A549 (cell line): ENCODE data around the gene ARHGAP12. TPM values are rescaled to one million over a fixed set of nuclear protein-coding genes. Genes with fewer than 3 reads are reported as not detected.

Source experiments
- ATAC-seq, 2 experiments: fragments of 200-7000 bp in 1 of 2; fragments of >200 bp in 1 of 2; cut with Nextera tagmentation in 1 of 2; cut with Tn5 transposase in 1 of 2; 3 replicates each; pipeline versions ENCODE4 v1.8.0 to v1.9.1; 2018 to 2020; ENCODE audit warnings: mild to moderate bottlenecking in 1 of 2, moderate library complexity in 1 of 2
- CTCF ChIA-PET: fragments of 300-600 bp; sonication (Branson Sonifier 250); formaldehyde crosslinking; extraction: SDS; loops from one replicate; lab custom pipeline; 2021; ENCODE audit warnings: antibody characterized with exemption, inconsistent platforms; lab: Yijun Ruan, JAX
- POLR2A ChIA-PET: fragments of 350-600 bp; formaldehyde crosslinking; extraction: SDS; loops from one replicate; lab custom pipeline; 2021; ENCODE audit warnings: antibody characterized with exemption, inconsistent platforms; lab: Yijun Ruan, JAX
- DNase-seq, 2 experiments: peaks; one replicate each; pipeline versions ENCODE4 v3.0.0 to v3.0.0-alpha.2; 2011 to 2016; ENCODE audit warnings: low read depth in 1 of 2, low spot score in 1 of 2
- FAIRE-seq: peaks from 2 replicates; lab custom pipeline; 2011; peaks lifted over from hg19 to GRCh38; lab: Jason Lieb, UNC
- H3K27ac ChIP-seq, 2 experiments: fragments of >200 bp; sonication (Bioruptor Twin); formaldehyde crosslinking; 3 replicates each; pipeline ENCODE4 v1.5.1; 2016 to 2017
- H3K4me1 ChIP-seq: fragments of >200 bp; sonication (Bioruptor Twin); formaldehyde crosslinking; 3 replicates; pipeline ENCODE4 v1.6.1; 2016
- H3K4me2 ChIP-seq: fragments of >200 bp; sonication (Bioruptor Twin); formaldehyde crosslinking; 3 replicates; pipeline ENCODE4 v1.6.1; 2016
- H3K4me3 ChIP-seq: fragments of >200 bp; sonication (Bioruptor Twin); formaldehyde crosslinking; 3 replicates; pipeline ENCODE4 v1.5.1; 2016
- H3K9me3 ChIP-seq: fragments of >200 bp; sonication (Bioruptor Twin); formaldehyde crosslinking; 3 replicates; pipeline ENCODE4 v1.6.1; 2016
- CBX8 ChIP-seq: fragments of 200-600 bp; sonication (generic); IDR thresholded peaks from 2 replicates; pipeline ENCODE4 v1.6.1; 2016
- CHD2 ChIP-seq: fragments of 150-350 bp; IDR thresholded peaks from 2 replicates; pipeline ENCODE4 v1.6.1; 2014; ENCODE audit warnings: low read length; ENCODE audit not compliant: partially characterized antibody
- CTCF ChIP-seq: fragments of >200 bp; sonication (Bioruptor Twin); formaldehyde crosslinking; IDR thresholded peaks from 3 replicates; pipeline ENCODE4 v1.5.1; 2016
- ESRRA ChIP-seq: fragments of 150-350 bp; IDR thresholded peaks from 2 replicates; pipeline ENCODE4 v1.6.1; 2014; ENCODE audit warnings: mild to moderate bottlenecking, low read length, borderline replicate concordance
- FOSB ChIP-seq: fragments of 250-450 bp; sonication (Bioruptor Pico); IDR thresholded peaks from 2 replicates; pipeline ENCODE4 v1.5.0; 2020; ENCODE audit warnings: mild to moderate bottlenecking, moderate library complexity
- FOSL2 ChIP-seq, 2 experiments: fragments of 450-650 bp in 1 of 2; fragments of >200 bp in 1 of 2; sonication (Bioruptor Twin) in 1 of 2; formaldehyde crosslinking; IDR thresholded peaks; 2 replicates each; pipeline versions ENCODE4 v1.5.0 to v1.6.1; 2016 to 2020; ENCODE audit warnings: mild to moderate bottlenecking in 1 of 2, moderate library complexity in 1 of 2
- FOXS1 ChIP-seq: fragments of 250-450 bp; sonication (Bioruptor Pico); IDR thresholded peaks from 2 replicates; pipeline ENCODE4 v1.5.0; 2020; ENCODE audit warnings: mild to moderate bottlenecking, moderate library complexity
- HES2 ChIP-seq: fragments of >200 bp; sonication (Bioruptor Twin); formaldehyde crosslinking; IDR thresholded peaks from 2 replicates; pipeline ENCODE4 v1.6.1; 2016
- HMGXB4 ChIP-seq: fragments of 250-450 bp; sonication (Bioruptor Pico); IDR thresholded peaks from 2 replicates; pipeline ENCODE4 v1.5.0; 2021; ENCODE audit warnings: mild to moderate bottlenecking, moderate library complexity, borderline replicate concordance
- HOXA7 ChIP-seq: fragments of 250-450 bp; sonication (Bioruptor Pico); IDR thresholded peaks from 2 replicates; pipeline ENCODE4 v1.5.0; 2020; ENCODE audit warnings: mild to moderate bottlenecking, moderate library complexity
- HOXB5 ChIP-seq: fragments of 250-450 bp; sonication (Bioruptor Pico); IDR thresholded peaks from 2 replicates; pipeline ENCODE4 v1.5.0; 2020; ENCODE audit warnings: mild to moderate bottlenecking, moderate library complexity
- MYC ChIP-seq: IDR thresholded peaks from 2 replicates; pipeline ENCODE4 v1.6.1; 2012; ENCODE audit warnings: mild to moderate bottlenecking, inconsistent platforms, low read length, improper control_type of control experiment, borderline replicate concordance
- POLR2A ChIP-seq: IDR thresholded peaks from 2 replicates; pipeline ENCODE4 v1.6.1; 2012; ENCODE audit warnings: mild to moderate bottlenecking, low read length
- RAD21 ChIP-seq, 2 experiments: fragments of >200 bp in 1 of 2; sonication (Bioruptor Twin) in 1 of 2; formaldehyde crosslinking in 1 of 2; IDR thresholded peaks in 1 of 2; conservative IDR thresholded peaks in 1 of 2; 2 replicates in 1 of 2; 3 replicates in 1 of 2; pipeline ENCODE4 v1.6.1; 2012 to 2018; ENCODE audit warnings: inconsistent platforms in 1 of 2
- RARB ChIP-seq: fragments of 250-450 bp; sonication (Bioruptor Pico); IDR thresholded peaks from 2 replicates; pipeline ENCODE4 v1.8.0; 2021; ENCODE audit warnings: mild to moderate bottlenecking, moderate library complexity
- RCOR1 ChIP-seq: fragments of 150-350 bp; IDR thresholded peaks from 2 replicates; pipeline ENCODE4 v1.6.1; 2014; ENCODE audit warnings: antibody characterized with exemption, low read length, low read depth
- ZSCAN20 ChIP-seq: fragments of 250-450 bp; sonication (Bioruptor Pico); IDR thresholded peaks from 2 replicates; pipeline ENCODE4 v1.8.0; 2022; ENCODE audit warnings: mild to moderate bottlenecking, moderate library complexity
- WGBS: methylation state at CpG from one replicate; pipeline ENCODE4 v1.1.6; 2017; ENCODE audit errors: missing lambda C conversion rate; 5-methylcytosine and 5-hydroxymethylcytosine counted together
- polyA plus RNA-seq, 4 experiments: library from polyadenylated mRNA; depleted of rRNA in 3 of 4; stranded (reverse); fragments of >200 nt; fragmentation: RNase III in 1 of 4; extraction: RNeasy Plus Mini Kit Qiagen cat#74134 plus additional on column Dnase treatment in 1 of 4; gene quantifications; 2 replicates in 3 of 4; 3 replicates in 1 of 4; pipeline ENCODE4 v1.2.3, GENCODE V29; 2011 to 2017

The ARHGAP12 gene
- polyA plus RNA-seq, 2 of the 4 experiments (the other 2 are of a cell fraction) = 22.1 to 49.3 TPM

- POLR2A ChIA-PET = no interaction called here
- Histone ChIP-seq H3K27ac (no peak overlapping the region), H3K4me2 (no peak overlapping the region)
- DNase-seq (no peak), ATAC-seq (no peak)
- TF ChIP-seq POLR2A (no peak), CTCF (no peak), ESRRA (no peak), HMGXB4 (CRISPR knock-in tag) (no peak), RAD21 (conservative IDR thresholded peaks at IDR 0.05 in 1 of 2, IDR thresholded peaks at IDR 0.05 in 1 of 2) (no peak), HOXA7 (CRISPR knock-in tag) (no peak), RARB (CRISPR knock-in tag) (no peak), HES2 (no peak), CHD2 (no peak), FOXS1 (CRISPR knock-in tag) (no peak), CBX8 (no peak), HOXB5 (CRISPR knock-in tag) (no peak)
- TF ChIP-seq, all 56 proteins: peak for 0
- Histone ChIP-seq H3K9me3 (no peaks in the 10 kb centered on the region), H3K4me3 (no peak overlapping the region), H3K4me1 (peaks cover 11% of the 10 kb centered on the region; the same call in 2 of the 3 replicates)
- CTCF ChIA-PET = interaction anchor here (1.2 kb wide), 1 partner anchor 172 kb away, joined by 4 read pairs; no protein-coding TSS in a partner anchor
- 86% methylated on average over 1 of the region's 1 CpG for WGBS
- FAIRE-seq = peak; percentile 56
Observed at GRCh38 chr10:31832261-31832660, 96.4 kb downstream of the ARHGAP12 start.

DNA sequence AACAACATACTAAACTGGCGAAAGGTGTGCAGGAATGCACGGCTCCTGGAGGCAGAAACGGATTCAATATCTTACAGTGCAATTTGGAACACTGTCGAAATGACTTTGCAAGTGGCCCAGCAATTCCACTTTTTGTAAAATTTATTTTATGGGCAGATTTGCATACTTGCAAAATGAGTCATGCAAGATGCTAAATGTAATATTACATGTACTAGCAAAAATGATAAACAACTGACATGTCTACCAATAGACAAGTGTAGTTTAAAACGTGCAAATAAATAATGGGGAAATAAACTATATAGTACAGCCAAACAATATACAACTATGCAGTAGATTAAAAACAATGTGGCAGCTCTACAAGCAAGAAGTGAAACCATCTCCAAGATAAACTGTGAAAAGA is 97.7 kb downstream of the ARHGAP12 start:
- TF ChIP-seq RCOR1 (no peak), FOSL2 (IDR thresholded peaks at IDR 0.05) (no peak), FOSL2 (CRISPR knock-in tag; IDR thresholded peaks at IDR 0.05) (peak; percentile 45; the same call in 1 of the 2 replicates)
- Histone ChIP-seq H3K9me3 (no peaks in the 10 kb centered on the region), H3K4me3 (no peak overlapping the region), H3K27ac (no peak overlapping the region), H3K4me2 (no peak overlapping the region), H3K4me1 (peaks cover 11% of the 10 kb centered on the region; the same call in 2 of the 3 replicates)
- POLR2A ChIA-PET = no interaction called here
- FAIRE-seq (no peak), DNase-seq (no peak), ATAC-seq (no peak)
- CTCF ChIA-PET = no interaction called here
- WGBS = 75% methylated on average over 5 of the region's 5 CpGs

DNA sequence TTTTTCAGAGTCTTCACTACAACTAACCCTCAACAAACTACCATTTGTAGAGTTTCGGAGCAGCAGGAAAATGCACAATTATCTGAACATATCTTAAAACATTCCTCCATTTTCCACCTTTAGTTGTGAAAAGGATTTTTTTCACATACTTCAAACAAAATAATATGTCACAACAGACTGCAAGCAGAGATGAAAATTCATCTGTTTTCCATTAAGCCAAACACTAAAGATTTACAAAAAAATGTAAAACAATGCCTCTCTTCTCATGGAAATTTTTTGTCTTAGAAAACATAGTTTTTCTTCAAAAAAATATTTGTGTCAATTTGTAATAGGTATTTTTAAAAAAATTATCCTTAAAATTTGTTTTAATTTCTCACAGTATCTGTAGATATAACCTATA is 98.9 kb downstream of the ARHGAP12 start:
- no peak for DNase-seq
- TF ChIP-seq ZSCAN20 (CRISPR knock-in tag) = no peak
- TF ChIP-seq CHD2 = no peak
- TF ChIP-seq FOSB = no peak
- TF ChIP-seq MYC = no peak
- TF ChIP-seq, all 56 proteins: peak for 0
- H3K4me2 ChIP-seq = no peak overlapping the region
- 98% methylated on average over 1 of the region's 1 CpG for WGBS
- CTCF ChIA-PET = no interaction called here
- H3K27ac ChIP-seq = no peak overlapping the region
- no peak overlapping the region for H3K4me3 ChIP-seq
- no peaks in the 10 kb centered on the region for H3K9me3 ChIP-seq
- H3K4me1 ChIP-seq = peaks cover 11% of the 10 kb centered on the region; the same call in 2 of the 3 replicates
- no peak for ATAC-seq
- FAIRE-seq = peak; percentile 72
- POLR2A ChIA-PET = no interaction called here
